Keratinocyte (primary cell): ENCODE results near the gene DTNBP1.

Experiments used
- EZH2 ChIP-seq: IDR thresholded peaks from one replicate; pipeline ENCODE4 v1.6.1; 2012; ENCODE audit warnings: inconsistent platforms, mild to moderate bottlenecking, low read length, moderate library complexity
- TF ChIP-seq, protein P1 (sequence below), 3 experiments: IDR thresholded peaks in 1 of 3; conservative IDR thresholded peaks in 1 of 3; optimal IDR thresholded peaks in 1 of 3; 2 replicates in 2 of 3; 3 replicates in 1 of 3; pipeline versions ENCODE3 to v1.5.1; 2011; ENCODE audit warnings: low read length in 3 of 3, mild to moderate bottlenecking in 3 of 3, moderate library complexity in 2 of 3, control low read depth in 1 of 3, inconsistent platforms in 1 of 3; ENCODE audit not compliant: insufficient read depth in 2 of 3; ENCODE audit errors: extremely low read depth in 1 of 3

DNA sequence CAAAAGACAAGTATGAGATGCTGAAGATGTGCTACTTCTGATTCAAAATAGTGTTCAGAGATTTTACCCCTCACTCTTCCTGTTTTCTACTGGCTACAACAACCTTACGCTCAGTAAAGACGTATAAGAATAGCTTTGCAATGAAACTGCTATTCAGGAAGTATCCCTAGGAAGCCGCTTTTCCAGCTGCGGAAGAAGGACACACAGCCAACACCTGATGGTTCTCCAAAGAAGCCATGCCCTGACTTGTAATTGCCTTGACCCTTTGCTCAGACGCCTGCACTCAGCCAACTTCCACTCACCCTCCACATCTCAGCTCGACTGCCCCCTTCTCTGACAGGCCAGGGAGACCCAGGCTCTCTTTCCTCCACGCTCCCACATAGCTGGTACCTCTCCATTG, 111.6 kb downstream of the DTNBP1 start:
- TF ChIP-seq, protein P1, sequence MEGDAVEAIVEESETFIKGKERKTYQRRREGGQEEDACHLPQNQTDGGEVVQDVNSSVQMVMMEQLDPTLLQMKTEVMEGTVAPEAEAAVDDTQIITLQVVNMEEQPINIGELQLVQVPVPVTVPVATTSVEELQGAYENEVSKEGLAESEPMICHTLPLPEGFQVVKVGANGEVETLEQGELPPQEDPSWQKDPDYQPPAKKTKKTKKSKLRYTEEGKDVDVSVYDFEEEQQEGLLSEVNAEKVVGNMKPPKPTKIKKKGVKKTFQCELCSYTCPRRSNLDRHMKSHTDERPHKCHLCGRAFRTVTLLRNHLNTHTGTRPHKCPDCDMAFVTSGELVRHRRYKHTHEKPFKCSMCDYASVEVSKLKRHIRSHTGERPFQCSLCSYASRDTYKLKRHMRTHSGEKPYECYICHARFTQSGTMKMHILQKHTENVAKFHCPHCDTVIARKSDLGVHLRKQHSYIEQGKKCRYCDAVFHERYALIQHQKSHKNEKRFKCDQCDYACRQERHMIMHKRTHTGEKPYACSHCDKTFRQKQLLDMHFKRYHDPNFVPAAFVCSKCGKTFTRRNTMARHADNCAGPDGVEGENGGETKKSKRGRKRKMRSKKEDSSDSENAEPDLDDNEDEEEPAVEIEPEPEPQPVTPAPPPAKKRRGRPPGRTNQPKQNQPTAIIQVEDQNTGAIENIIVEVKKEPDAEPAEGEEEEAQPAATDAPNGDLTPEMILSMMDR (optimal IDR thresholded peaks at IDR 0.05 in 1 of 3, IDR thresholded peaks at IDR 0.05 in 1 of 3, conservative IDR thresholded peaks at IDR 0.05 in 1 of 3; ENCODE audit: extremely low read depth in 1 of 3, insufficient read depth in 2 of 3, low read length in 3 of 3), result no peak
- no peak for TF ChIP-seq EZH2
